Peyer's patch (tissue), 4 donors: Measurements from ENCODE around the gene HEATR9.

Experiments
- CTCF ChIP-seq, 6 experiments: fragments of 450-650 bp in 4 of 6; fragments of 200-600 bp in 2 of 6; sonication (generic) in 1 of 6; IDR thresholded peaks; one replicate each; pipeline ENCODE4 v1.5.1; 2017 to 2019; ENCODE audit warnings: antibody characterized with exemption in 6 of 6, mild to moderate bottlenecking in 3 of 6, moderate library complexity in 1 of 6
- POLR2A ChIP-seq, 2 donors: fragments of 450-650 bp; IDR thresholded peaks; one replicate each; pipeline ENCODE4 v1.5.1; 2017; ENCODE audit warnings: antibody characterized with exemption in 2 of 2, mild to moderate bottlenecking in 2 of 2, moderate library complexity in 2 of 2

- TF ChIP-seq CTCF (IDR thresholded peaks at IDR 0.05) (no peak), POLR2A (IDR thresholded peaks at IDR 0.05) (no peak)
Measured at GRCh38 chr17:35870906-35871819, 2.5 kb upstream of the HEATR9 start.
